Measurements from ENCODE around the gene ANO10.

GRCh38 chr3:43490640-43491185, 131.1 kb downstream of the ANO10 start:
- no peak for TF ChIP-seq CTCF (IDR thresholded peaks at IDR 0.05)
- TF ChIP-seq POLR2A (IDR thresholded peaks at IDR 0.05), result peak in 1 of 2 donors; percentile 63

Measured in thyroid gland (tissue), 4 donors.